MCF 10A (cell line): Measurements from ENCODE around the gene ACOXL. TPM values are rescaled to one million over a fixed set of nuclear protein-coding genes. Genes with fewer than 3 reads are reported as not detected.
"Not testable (repeated sequence)": the region's sequence is repeated elsewhere in the genome, so short reads cannot be mapped to it uniquely, and the experiment has no call there.

Source experiments
- BruUV-seq: library from RNA; stranded (reverse); fragments of 400-500 nt; replicated peaks from 2 replicates; lab custom pipeline; 2021; lab: Mats Ljungman, UMichigan
- CTCF ChIA-PET: fragments of 300-600 bp; sonication (Branson Sonifier 250); formaldehyde crosslinking; extraction: SDS; loops from one replicate; lab custom pipeline; 2021; ENCODE audit warnings: antibody characterized with exemption, inconsistent platforms; lab: Yijun Ruan, JAX
- POLR2A ChIA-PET: fragments of 300-600, 350-650 bp; sonication (Branson Sonifier 250); formaldehyde crosslinking; extraction: SDS; loops from one replicate; lab custom pipeline; 2020; ENCODE audit warnings: antibody characterized with exemption, inconsistent platforms; lab: Yijun Ruan, JAX
- DNase-seq: peaks from one replicate; pipeline ENCODE4 v3.0.0-alpha.2; 2018; ENCODE audit not compliant: unreplicated experiment
- H3K27ac Mint-ChIP-seq: one replicate; pipeline ENCODE4 v1.8.0; 2022; ENCODE audit warnings: mild to moderate bottlenecking, low read depth, mixed read lengths; ENCODE audit not compliant: unreplicated experiment
- H3K27me3 Mint-ChIP-seq: one replicate; pipeline ENCODE4 v1.8.0; 2022; ENCODE audit warnings: mixed read lengths; ENCODE audit not compliant: insufficient read depth, unreplicated experiment
- H3K36me3 Mint-ChIP-seq: one replicate; pipeline ENCODE4 v1.8.0; 2022; ENCODE audit warnings: mild to moderate bottlenecking, moderate library complexity, mixed read lengths; ENCODE audit not compliant: insufficient read depth, unreplicated experiment
- H3K4me1 Mint-ChIP-seq: one replicate; pipeline ENCODE4 v1.8.0; 2022; ENCODE audit warnings: mixed read lengths; ENCODE audit not compliant: insufficient read depth, unreplicated experiment
- H3K4me3 Mint-ChIP-seq: one replicate; pipeline ENCODE4 v1.8.0; 2022; ENCODE audit warnings: mild to moderate bottlenecking, moderate library complexity, mixed read lengths; ENCODE audit not compliant: unreplicated experiment
- H3K9me3 Mint-ChIP-seq: one replicate; pipeline ENCODE4 v1.8.0; 2022; ENCODE audit warnings: mixed read lengths; ENCODE audit not compliant: unreplicated experiment
- intact Hi-C: fragments of 100-400 bp; cut with micrococcal nuclease; formaldehyde crosslinking; loops from 2 replicates; pipeline ENCODE4 v1.14.1; 2022
- total RNA-seq: library from RNA; stranded (reverse); gene quantifications from 2 replicates; pipeline ENCODE4 v1.2.3, GENCODE V29; 2022
- TF ChIP-seq, protein P1 (sequence below): fragments of 200-600 bp; IDR thresholded peaks from one replicate; pipeline ENCODE4 v1.8.0; 2022; ENCODE audit warnings: antibody characterized with exemption, mild to moderate bottlenecking; ENCODE audit not compliant: unreplicated experiment

The ACOXL gene
- total RNA-seq, 1 experiment from 2014 or later = not detected

- POLR2A ChIA-PET = no interaction called here
- peaks cover 51% of the 10 kb centered on the region for H3K27me3 Mint-ChIP-seq
- DNase-seq = no peak
- TF ChIP-seq, protein P1, sequence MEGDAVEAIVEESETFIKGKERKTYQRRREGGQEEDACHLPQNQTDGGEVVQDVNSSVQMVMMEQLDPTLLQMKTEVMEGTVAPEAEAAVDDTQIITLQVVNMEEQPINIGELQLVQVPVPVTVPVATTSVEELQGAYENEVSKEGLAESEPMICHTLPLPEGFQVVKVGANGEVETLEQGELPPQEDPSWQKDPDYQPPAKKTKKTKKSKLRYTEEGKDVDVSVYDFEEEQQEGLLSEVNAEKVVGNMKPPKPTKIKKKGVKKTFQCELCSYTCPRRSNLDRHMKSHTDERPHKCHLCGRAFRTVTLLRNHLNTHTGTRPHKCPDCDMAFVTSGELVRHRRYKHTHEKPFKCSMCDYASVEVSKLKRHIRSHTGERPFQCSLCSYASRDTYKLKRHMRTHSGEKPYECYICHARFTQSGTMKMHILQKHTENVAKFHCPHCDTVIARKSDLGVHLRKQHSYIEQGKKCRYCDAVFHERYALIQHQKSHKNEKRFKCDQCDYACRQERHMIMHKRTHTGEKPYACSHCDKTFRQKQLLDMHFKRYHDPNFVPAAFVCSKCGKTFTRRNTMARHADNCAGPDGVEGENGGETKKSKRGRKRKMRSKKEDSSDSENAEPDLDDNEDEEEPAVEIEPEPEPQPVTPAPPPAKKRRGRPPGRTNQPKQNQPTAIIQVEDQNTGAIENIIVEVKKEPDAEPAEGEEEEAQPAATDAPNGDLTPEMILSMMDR = no peak
- no peak overlapping the region for H3K27ac Mint-ChIP-seq
- H3K4me1 Mint-ChIP-seq = no peaks in the 10 kb centered on the region
- H3K4me3 Mint-ChIP-seq = no peak overlapping the region
- intact Hi-C loops = no loop called here
- no TSS peak for BruUV-seq
- CTCF ChIA-PET = interaction anchor here (1.0 to 1.4 kb wide), 3 partner anchors 11 to 41 kb away, joined by 4 to 6 read pairs (median 5); no protein-coding TSS in a partner anchor
- H3K36me3 Mint-ChIP-seq = no peaks in the 10 kb centered on the region
- no peaks in the 10 kb centered on the region for H3K9me3 Mint-ChIP-seq
Observed at GRCh38 chr2:110853948-110854347, 121.6 kb downstream of the ACOXL start.

DNA sequence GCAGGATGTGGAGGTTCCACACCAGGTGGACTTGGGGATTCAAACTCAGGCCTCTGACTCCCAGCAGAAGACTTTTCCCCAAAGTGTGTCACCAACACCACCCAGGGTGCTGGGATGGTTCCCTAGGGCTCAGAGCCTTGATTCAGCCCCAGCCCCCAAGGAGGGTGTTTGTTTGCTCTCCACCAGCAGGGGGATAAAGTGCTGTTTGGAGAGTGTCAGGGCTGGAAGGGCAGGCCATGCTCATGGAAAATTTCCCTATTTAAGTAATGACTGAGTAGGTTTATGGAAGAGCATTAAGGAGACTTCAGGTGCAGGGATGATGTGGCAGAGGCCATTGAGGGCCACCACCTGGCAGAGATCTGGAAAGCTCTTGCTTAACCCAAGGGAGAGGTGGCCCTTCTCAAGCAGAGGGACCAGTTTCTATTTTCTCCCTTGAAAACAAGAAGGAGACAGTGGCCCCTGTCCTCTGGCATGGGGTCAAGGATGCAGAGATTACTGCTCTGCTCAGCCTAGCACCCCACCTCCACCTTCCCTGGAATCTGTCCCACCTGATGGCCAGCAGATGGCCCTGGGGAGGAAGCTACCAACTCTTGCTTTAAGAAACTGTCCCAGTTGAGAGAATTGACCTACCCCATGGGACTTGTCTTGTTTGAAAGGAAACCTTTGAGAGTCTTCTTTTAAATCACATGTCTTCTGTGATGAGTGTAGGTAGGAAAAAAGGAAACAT, 122.1 kb downstream of the ACOXL start:
- H3K9me3 Mint-ChIP-seq = no peaks in the 10 kb centered on the region
- H3K27me3 Mint-ChIP-seq = peaks cover 51% of the 10 kb centered on the region
- CTCF ChIA-PET = no interaction called here
- DNase-seq = no peak
- no TSS peak for BruUV-seq
- no peaks in the 10 kb centered on the region for H3K36me3 Mint-ChIP-seq
- intact Hi-C loops = no loop called here
- H3K27ac Mint-ChIP-seq = no peak overlapping the region
- no peak overlapping the region for H3K4me3 Mint-ChIP-seq
- TF ChIP-seq, protein P1 = no peak
- no peaks in the 10 kb centered on the region for H3K4me1 Mint-ChIP-seq
- POLR2A ChIA-PET = no interaction called here

DNA sequence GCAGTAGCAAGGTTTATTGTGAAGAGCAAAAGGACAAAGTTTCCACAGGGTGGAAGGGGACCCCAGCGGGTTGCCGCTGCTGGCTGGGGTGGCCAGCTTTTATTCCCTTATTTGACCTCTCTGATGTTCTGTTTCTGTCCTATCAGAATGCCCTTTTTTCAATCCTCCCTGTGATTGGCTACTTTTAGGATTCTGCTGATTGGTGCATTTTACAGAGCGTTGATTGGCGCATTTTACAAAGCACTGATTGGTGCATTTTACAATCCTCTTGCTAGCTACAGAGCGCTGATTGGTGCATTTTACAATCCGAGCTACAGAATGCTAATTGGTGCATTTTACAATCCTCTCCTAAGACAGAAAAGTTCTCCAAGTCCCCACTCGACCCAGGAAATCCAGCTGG, 123.5 kb downstream of the ACOXL start:
- POLR2A ChIA-PET, BruUV-seq, H3K4me1 Mint-ChIP-seq, DNase-seq, intact Hi-C loops, H3K36me3 Mint-ChIP-seq, H3K9me3 Mint-ChIP-seq, H3K27ac Mint-ChIP-seq, H3K4me3 Mint-ChIP-seq: not testable (repeated sequence)
- H3K27me3 Mint-ChIP-seq = peaks cover 51% of the 10 kb centered on the region
- CTCF ChIA-PET = interaction anchor here (1.3 kb wide), 1 partner anchor 14 kb away, joined by 5 read pairs; no protein-coding TSS in a partner anchor

GRCh38 chr2:110858135-110858725, 125.9 kb downstream of the ACOXL start:
- no peaks in the 10 kb centered on the region for H3K4me1 Mint-ChIP-seq
- H3K27ac Mint-ChIP-seq = no peak overlapping the region
- peaks cover 68% of the 10 kb centered on the region for H3K27me3 Mint-ChIP-seq
- CTCF ChIA-PET = interaction anchor here (0.5 to 0.8 kb wide), 2 partner anchors 18 to 30 kb away, joined by 3 to 4 read pairs; no protein-coding TSS in a partner anchor
- H3K4me3 Mint-ChIP-seq = no peak overlapping the region
- TF ChIP-seq, protein P1 = no peak
- POLR2A ChIA-PET = interaction anchor here (0.5 to 1.1 kb wide), 2 partner anchors 17 to 133 kb away, joined by 3 read pairs; no protein-coding TSS in a partner anchor
- intact Hi-C loops = no loop called here
- no peak for DNase-seq
- no peaks in the 10 kb centered on the region for H3K36me3 Mint-ChIP-seq
- no peaks in the 10 kb centered on the region for H3K9me3 Mint-ChIP-seq
- no TSS peak for BruUV-seq
